Fibroblast of skin of scalp (primary cell): Measurements from ENCODE around the gene TEKT1. TPM values are rescaled to one million over a fixed set of nuclear protein-coding genes. Genes with fewer than 3 reads are reported as not detected.
A peak's percentile ranks its signal among the peaks of the same experiment; 100 is the strongest.
"Not testable (repeated sequence)": the region's sequence is repeated elsewhere in the genome, so short reads cannot be mapped to it uniquely, and the experiment has no call there.

ENCODE experiments used
- DNase-seq: peaks from one replicate; pipeline ENCODE4 v3.0.0-alpha.2; 2013
- polyA plus RNA-seq, 2 experiments: library from polyadenylated mRNA; unstranded; fragments of 120-200 nt; gene quantifications; one replicate each; pipeline ENCODE4 v1.2.1, GENCODE V29; 2013; ENCODE audit not compliant: insufficient read length in 2 of 2

Gene TEKT1
- polyA plus RNA-seq (2013, experiment 1 of 2; ENCODE audit: insufficient read length): not detected
- polyA plus RNA-seq (2013, experiment 2 of 2; ENCODE audit: insufficient read length): 0.20 TPM

DNA sequence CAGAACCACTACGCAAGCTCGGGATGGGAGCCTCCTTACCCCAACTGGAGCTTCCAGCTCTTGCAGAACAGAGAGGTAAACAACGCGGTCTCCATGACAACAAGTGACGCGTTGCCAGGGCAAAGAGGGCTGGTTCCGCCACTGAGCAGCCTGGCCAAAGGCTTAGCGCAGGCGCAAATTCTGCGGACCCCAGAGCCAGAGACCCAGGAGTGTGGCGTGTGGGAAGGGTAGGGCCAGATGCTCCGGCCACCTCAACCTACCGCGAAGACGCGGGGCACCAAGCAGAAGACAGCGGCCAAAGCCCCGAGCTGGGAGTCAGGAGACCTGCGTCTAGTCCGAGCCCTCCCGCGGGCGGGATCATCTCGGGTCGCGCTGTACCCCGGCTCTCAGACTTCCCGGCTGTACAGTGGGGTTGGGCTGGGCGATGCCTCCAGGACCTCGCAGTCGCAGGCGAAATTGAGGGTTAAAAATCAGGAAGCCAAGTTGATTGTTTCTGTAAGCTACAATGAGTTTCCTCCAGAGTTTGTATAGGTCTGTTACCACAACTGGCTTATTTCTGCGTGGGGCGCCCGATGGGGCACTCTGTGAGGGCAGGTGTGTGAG, at the start of gene TEKT1:
Gene TEKT1 (minus strand): TSS at position 69 of the 603 bp plus-strand sequence. CDS start 1,353 bp downstream, outside the sequence.
- peak; percentile 31 for DNase-seq

DNA sequence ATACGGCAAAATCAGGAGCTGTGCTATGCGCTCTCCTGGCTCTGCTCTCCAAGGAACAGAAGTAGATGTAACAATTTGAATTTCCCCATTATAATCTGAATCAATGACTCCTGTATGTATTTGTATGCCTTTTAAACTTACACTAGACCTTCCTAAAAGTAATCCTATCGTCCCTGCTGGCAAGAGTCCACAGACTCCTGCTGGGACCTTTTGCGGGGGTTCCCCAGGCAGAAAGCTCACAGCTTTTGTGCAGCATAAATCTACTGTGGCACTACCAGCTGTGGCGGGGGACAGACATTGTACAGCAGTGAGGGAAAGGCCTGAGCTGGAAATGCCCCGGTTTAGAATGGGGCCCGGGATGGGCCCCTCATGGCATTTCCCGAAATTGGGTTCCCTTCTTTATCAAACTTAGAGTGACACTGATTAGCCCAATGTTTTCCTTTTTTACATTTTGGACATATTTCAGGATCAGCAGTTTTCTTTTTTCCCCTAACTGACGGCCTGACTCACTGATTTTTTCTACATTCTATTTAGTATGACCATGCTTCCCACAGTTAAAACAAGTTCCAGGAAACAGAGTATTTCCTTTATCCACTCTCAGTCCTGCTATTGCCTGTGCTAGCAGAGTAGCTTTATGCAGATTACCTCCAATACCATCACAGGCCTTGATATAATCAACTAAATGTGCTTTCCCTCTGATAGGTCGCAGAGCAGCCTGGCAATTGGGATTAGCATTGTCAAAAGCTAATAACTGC, 47.9 kb upstream of the TEKT1 start:
- not testable (repeated sequence) for DNase-seq

DNA sequence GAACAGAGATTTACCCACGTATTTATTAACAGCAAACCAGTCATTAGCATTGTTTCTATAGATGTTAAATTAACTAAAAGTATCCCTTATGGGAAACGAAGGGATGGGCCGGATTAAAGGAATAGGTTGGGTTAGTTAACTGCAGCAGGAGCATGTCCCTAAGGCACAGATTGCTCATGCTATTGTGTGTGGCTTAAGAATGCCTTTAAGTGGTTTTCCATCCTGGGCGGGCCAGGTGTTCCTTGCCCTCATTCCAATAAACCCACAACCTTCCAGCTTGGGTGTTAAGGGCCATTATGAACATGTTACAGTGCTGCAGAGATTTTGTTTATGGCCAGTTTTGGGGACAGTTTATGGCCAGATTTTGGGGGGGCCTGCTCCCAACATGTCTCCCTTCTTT, 43.7 kb upstream of the TEKT1 start:
- not testable (repeated sequence) for DNase-seq

DNA sequence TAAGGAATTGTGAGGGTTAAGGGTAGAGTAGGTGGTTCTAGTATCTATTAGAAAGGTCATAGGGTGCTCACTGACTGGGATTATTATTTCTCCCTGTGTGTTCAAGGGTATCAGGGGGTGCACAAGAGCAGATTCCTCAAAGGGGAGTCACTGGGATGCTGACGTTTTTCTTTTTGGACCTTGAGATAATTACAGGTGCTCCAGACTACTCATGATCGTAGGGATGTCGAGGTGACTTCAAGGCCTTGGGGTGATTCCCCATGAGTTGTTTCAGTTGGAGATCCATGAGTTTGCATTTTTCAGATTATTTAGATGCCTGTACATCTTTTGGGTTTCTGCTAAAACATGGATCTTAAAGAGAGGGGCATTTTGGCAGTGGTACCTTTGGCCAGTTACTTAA, 41.4 kb upstream of the TEKT1 start:
- no peak for DNase-seq

DNA sequence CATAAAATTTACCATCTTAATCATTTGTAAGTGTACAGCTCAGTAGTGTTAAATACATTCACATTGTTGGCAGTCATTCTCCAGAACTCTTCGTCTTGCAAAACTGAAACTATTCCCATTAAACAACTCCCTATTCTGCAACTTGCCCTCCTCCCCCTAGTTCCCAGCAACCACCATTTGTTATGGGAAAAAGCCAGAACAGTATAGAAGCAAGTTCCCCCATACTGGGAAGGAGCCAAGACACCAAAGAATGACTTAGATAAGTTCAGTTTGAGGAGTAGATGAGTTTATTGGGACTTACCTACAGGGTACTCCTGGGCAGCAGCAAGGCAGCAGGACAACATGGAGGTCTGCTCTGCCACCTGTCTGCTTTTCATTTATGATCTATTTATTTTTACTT, 39.3 kb upstream of the TEKT1 start:
- no peak for DNase-seq

DNA sequence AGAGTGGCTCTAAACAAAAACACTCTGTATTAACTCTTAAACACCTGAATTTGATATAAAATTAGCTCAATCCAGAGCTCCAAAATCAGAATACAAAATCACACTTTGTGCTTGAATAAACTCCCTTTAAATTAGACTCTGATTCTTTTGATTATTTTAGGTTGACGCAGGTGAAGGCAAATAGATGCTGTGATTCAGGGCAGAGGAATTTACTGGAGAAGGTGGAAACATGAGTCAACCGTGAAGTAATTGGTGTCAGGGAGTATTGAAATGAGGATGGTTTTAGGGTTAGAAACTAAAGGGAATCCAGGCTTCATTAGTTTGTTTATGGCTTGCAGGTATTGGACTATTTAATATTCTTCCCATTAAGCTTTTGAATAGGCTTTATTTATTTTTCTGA, 37.1 kb upstream of the TEKT1 start:
- no peak for DNase-seq

DNA sequence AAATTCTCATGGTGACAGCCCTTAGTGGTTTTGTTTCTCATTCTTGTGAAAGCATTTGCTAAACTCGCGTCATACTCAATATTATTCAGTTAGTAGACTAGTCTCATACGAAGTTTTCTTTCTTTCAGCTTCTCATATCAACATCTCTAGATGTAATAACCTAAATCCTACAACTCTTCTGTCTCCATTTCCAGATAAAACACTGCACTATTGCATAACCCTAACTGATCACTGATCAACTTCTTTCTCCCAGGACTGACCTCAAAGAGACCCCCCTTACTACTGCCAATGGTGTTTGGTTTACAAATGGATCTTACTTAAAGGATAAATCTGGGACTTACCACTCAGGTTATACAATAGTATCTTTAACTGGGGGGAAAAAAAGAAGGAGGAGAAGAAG, 36.3 kb upstream of the TEKT1 start:
- DNase-seq: no peak

DNA sequence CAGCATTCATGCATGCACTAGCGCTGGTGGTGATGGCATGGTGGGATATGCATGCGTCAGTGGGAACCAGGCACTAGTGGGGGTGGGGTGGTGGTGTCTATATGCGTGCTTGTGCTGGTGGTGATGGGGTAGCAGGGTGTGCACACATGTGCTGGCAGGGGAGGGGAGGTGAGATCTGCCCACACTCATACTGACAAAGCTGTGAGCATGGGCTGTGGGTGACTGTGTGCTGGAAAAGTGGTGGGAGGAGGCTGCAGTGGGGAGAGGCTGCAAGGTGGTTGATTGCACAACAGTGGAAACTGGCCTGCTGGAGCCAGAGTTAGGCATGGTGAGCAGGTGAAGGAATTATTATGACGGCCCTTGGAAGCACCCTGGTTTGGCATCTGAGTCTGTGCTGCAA, 31.3 kb upstream of the TEKT1 start:
- no peak for DNase-seq

DNA sequence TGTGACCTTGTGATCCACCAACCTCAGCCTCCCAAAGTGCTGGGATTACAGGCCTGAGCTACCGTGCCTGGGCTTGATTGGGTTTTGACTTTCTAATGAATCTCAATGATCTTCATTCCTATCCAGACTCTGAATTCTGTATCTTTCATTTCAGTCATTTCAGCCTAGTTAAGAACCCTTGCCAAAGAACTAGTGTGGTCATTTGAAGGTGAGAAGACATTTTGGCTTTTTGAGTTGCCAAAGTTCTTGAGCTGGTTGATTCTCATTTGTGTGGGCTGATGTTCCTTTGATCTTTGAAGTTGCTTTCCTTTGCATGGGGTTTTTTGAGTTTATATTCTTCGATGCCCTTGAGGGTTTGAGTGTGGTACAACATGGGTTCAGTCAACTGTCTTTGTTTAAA, 30.6 kb upstream of the TEKT1 start:
- no peak for DNase-seq

DNA sequence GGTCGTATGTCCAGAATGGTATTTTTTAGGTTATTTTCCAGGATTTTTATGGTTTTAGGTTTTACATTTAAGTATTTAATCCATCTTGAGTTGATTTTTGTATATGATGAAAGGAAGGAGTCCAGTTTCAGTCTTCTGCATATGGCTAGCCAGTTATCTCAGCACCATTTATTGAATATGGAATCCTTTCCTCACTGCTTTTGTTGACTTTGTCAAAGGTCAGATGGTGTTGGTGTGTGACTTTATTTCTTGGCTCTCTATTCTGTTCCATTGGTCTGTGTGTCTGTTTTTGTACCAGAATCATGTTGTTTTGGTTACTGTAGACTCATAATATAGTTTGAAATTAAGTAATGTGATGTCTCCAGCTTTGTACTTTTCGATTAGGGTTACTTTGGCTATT, 26.4 kb upstream of the TEKT1 start:
- DNase-seq: no peak

DNA sequence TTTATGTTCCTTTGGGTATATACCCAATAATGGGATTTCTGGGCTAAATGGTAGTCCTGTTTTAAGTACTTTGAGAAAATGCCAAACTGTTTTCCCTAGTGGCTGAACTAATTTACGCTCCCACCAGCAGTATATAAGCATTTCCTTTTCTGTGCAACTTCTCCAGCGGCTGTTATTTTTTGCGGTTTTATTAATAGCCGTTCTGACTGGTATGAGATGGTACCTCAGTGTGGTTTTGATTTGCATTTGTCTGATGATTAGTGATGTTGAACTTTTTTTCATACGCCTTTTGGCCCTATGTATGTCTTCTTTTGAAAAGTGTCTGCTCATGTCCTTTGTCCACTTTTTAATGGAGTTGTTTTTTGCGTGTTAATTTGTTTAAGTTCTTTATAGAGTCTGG, 25.8 kb upstream of the TEKT1 start:
- no peak for DNase-seq

DNA sequence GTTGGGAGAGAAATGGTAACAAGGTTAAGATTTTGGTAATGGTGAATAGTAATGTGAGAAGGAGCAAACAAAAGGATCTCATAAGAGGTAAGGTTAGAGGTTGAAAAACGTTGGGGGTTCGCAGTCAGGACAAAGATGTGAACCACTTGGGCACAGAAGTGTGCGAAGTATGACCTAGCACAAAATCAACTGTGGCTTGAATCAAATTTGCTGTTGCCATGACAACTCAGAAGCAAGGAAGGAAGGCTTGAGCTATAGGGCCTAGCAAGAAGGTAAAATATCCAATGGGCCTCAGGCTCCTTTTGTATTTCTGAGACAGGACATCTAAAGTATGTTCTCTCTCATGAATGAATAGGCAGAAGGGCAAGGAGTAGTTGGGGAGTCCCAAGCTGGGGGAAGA, 24.5 kb upstream of the TEKT1 start:
- DNase-seq: no peak

DNA sequence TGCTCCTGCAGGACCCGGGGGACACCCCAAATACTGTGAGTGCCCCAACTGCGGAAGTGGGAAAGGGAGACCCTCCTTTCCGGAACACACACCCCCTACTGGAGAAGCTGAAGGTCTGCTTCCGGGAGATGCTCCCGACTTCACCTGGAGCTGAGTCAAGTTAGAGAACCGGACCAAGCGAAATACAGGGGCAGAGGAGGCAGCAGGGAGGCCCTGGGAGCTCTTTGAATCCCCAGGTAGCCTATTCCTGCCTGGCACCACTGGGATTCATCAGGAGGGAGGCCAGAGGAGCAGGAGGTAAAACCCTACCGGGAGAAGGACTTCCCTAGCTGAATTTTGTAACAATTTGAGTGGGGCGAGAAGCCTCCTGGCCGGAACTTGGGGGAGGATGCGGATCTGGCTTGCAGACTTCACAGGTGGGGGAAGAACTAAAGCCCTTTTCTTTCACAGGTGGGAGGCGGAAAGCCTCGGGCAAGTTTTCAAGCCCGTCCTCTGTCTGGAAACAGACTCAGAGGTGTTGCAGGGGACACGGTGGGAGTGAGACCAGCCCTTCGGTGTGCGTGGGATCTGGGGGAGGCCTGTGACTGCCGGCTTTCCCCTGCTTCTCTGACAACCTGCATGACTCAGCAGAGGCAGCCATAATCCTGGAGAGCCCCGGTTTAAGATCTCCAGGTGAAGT, 22.4 kb upstream of the TEKT1 start:
- DNase-seq: no peak

DNA sequence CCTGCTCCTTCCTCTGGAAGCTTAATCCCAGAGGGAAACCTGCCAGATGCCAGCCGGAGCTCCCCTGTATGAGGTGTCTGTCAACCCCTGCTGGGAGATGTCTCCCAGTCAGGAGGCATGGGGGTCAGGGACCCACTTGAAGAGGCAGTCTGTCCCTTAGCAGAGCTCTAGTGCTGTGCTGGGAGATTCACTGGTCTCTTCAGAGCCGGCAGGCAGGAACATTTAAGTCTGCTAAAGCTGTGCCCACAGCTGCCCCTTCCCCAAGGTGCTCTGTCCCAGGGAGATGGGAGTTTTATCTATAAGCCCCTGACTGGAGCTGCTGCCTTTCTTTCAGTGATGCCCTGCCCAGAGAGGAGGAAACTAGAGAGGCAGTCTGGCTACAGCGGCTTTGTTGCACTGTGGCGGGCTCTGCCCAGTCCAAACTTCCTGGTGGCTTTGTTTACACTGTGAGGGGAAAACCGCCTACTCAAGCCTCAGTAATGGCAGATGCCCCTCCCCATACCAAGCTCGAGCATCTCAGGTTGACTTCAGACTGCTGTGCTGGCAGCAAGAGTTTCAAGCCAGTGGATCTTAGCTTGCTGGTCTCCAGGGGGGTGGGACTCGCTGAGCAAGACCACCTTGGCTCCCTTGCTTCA, 17.1 kb upstream of the TEKT1 start:
- not testable (repeated sequence) for DNase-seq

DNA sequence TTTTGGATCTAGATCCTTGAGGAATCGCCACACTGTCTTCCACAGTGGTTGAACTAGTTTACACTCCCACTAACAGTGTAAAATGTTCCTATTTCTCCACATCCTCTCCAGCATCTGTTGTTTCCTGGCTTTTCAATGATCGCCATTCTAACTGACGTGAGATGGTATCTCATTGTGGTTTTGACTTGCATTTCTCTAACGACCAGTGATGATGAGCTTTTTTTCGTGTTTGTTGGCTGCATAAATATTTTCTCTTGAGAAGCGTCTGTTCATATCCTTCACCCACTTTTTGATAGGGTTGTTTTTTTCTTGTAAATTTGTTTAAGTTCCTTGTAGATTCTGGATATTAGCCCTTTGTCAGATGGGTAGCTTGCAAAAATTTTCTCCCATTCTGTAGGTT, 14.6 kb upstream of the TEKT1 start:
- not testable (repeated sequence) for DNase-seq

DNA sequence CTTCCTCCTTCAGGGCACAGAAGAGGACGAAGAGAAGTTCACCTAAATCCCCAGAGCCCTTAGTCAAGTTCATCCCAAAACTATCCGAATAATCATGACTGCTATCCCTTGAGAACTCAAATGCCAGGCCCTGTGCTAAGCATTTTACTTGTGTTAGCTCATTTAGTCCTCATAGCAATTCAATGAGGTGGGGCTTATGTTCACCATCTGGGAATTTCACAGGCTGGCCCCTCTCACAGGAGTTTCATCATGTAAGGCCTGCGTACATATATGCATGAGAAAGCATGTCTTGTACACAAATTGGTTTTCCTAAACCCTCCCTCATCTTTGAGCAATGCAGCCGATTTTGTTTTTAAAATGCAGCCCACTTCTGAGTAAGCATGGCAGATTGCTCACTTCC, 12.9 kb upstream of the TEKT1 start:
- DNase-seq: peak; percentile 60

DNA sequence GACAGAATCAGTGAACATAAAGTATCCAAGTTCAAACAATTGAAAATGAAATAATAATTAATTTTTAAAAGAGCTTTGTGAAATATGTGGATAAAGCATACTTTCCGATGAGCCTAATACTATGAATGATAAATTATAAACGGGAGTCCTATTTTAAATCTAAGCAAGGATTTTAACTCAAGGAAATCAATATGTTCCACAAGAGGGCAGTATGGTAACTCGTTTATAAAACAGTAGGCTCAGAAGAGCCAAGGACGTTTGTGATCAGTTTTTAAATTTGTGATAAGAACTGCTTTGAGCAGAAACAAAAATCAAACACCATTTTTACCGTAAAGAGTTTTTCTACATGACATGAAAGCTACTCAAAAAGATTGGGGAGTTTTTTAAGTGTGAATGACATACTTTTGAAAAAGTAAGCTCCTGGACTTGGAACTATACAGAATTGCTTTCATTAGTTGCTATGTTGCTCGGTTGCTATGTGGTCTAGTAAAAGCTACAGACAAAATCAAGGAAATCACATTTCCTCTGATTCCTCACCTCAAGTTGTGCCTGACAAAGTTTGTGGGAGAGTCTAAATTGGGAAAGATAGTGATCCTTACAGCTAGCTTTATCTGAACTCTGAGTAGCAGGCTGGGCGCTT, 11.8 kb upstream of the TEKT1 start:
- DNase-seq: peak; percentile 43

DNA sequence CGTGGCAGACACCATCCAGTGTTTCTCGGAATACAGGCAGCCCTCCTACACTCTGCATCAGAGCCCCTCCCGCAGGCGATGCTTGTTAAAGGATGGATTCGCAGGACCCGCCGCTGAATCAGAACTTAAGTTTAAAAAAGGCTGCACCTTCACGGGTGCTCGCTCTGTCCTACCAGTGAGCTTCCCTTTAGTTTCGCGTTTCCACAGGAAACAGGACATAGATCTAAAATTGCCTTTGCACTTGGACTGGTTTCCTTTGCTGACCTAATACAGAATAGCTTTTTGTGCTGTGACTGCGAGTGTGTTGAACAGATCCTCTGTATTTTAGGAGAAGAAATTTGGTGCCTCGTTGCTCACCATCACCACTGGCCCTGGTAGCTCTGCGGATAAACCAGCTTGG, 10.2 kb upstream of the TEKT1 start:
- not testable (repeated sequence) for DNase-seq

DNA sequence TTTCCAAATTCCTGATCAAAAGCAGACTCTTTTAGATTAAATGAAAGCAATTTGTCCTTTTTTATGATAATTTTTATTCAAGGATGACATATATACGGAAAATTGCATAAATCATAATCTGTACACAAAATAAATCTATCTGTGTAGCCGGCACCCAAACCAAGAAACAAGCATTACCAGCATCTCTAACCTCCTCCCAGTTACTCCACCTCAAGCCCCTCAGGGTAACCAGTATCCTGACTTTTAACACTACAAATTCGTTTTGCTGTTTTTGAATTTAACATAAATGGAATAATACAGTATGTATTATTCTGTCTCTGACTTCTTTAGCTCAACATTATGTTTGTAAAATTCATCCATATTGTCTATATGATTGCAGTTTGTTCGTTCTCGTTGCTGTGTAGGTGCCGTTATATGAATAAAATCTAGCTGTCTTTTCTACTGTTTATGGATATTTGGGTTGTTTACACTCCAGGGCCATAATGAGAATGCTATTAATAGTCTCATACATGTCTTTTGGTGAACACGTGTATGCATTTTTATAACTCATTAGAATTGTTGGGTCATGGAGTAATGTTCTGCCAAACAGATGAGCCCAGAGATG, 1.0 kb downstream of the TEKT1 start:
- no peak for DNase-seq

DNA sequence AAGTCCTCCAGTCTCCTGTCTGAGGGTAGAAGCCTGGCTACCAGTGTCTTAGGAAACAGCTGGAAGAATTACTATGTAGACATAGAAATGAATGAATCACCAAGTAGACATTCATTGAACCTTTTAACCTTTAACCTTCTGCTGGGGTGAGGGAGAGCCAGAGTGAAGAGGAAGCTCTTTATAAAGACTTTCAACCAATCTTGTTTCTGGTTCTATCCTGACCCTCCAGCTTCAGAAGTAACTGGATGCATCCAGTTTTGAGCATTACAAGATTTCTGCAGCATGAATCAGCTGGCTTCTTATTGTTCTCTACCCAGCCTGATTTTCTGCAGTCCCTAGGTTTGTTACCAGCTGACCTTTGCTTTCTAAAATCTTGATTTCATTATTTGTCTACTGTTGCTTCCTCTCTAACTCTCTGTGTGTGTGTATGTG, 8.5 kb downstream of the TEKT1 start:
- DNase-seq: no peak

DNA sequence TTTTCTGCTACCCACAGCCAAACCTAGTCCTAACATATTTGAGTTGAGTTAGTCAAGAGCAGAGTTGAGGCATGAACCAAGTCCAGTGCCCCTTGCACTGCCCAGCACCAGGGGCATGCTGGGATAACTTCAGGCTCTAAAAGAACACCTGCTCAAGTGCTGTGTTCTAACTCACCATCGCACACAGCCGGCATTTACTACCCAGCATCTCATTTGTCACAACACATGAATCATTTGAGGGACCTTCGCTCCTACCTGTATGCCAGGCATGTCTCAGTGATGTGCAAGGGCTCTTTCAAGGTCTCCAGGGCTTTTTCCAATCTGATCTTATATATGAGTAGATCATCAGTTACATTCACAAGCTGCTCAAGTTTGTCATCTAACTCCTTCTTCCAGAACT, 12.6 kb downstream of the TEKT1 start:
- DNase-seq: no peak

DNA sequence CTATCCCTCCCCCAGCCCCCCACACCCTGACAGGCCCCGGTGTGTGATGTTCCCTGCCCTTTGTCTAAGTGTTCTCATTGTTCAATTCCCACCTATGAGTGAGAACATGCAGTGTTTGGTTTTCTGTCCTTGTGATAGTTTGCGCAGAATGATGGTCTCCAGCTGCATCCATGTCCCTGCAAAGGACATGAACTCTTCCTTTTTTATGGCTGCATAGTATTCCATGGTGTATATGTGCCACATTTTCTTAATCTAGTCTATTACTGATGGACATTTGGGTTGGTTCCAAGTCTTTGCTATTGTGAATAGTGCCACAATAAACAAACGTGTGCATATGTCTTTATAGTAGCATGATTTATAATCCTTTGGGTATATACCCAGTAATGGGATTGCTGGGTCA, 15.2 kb downstream of the TEKT1 start:
- not testable (repeated sequence) for DNase-seq
